HL-60 (cell line): Measurements from ENCODE around the gene FLNB.

ENCODE experiments used
- CTCF ChIP-seq: IDR thresholded peaks from one replicate; pipeline ENCODE4 v1.5.1; 2011; ENCODE audit warnings: low read length, control low read depth, inconsistent platforms; ENCODE audit not compliant: insufficient read depth
- GABPA ChIP-seq: IDR thresholded peaks from 2 replicates; pipeline ENCODE4 v1.6.1; 2012; ENCODE audit warnings: low read depth
- POLR2AphosphoS5 ChIP-seq: IDR thresholded peaks from 2 replicates; pipeline ENCODE4 v1.6.1; 2012; ENCODE audit warnings: low read depth
- SPI1 ChIP-seq: IDR thresholded peaks from 2 replicates; pipeline ENCODE4 v1.6.1; 2012; ENCODE audit warnings: low read depth, mild to moderate bottlenecking, borderline replicate concordance
- TF ChIP-seq, protein P1 (sequence below): IDR thresholded peaks from 2 replicates; pipeline ENCODE4 v1.6.1; 2012; ENCODE audit warnings: low read depth; ENCODE audit not compliant: insufficient replicate concordance

DNA sequence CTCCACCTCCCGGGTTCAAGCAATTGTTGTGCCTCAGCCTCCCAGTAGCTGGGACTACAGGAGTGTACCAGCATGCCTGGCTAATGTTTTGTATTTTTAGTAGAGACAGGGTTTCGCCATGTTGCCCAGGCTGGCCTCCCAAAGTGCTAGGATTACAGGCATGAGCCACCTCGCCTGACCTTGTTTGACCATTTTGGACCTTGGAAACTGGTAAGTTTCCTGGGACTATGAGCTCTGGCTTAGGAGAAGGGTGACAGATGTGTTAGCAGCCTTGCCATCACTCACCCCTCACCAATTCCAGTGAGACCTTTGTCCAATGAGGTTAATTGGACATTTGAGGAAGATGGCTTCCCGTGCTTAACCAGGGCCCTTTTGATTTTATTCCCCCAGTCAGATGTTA is 182.7 kb downstream of the FLNB start:
- TF ChIP-seq CTCF: no peak
- no peak for TF ChIP-seq POLR2AphosphoS5
- TF ChIP-seq GABPA: no peak
- TF ChIP-seq, protein P1, sequence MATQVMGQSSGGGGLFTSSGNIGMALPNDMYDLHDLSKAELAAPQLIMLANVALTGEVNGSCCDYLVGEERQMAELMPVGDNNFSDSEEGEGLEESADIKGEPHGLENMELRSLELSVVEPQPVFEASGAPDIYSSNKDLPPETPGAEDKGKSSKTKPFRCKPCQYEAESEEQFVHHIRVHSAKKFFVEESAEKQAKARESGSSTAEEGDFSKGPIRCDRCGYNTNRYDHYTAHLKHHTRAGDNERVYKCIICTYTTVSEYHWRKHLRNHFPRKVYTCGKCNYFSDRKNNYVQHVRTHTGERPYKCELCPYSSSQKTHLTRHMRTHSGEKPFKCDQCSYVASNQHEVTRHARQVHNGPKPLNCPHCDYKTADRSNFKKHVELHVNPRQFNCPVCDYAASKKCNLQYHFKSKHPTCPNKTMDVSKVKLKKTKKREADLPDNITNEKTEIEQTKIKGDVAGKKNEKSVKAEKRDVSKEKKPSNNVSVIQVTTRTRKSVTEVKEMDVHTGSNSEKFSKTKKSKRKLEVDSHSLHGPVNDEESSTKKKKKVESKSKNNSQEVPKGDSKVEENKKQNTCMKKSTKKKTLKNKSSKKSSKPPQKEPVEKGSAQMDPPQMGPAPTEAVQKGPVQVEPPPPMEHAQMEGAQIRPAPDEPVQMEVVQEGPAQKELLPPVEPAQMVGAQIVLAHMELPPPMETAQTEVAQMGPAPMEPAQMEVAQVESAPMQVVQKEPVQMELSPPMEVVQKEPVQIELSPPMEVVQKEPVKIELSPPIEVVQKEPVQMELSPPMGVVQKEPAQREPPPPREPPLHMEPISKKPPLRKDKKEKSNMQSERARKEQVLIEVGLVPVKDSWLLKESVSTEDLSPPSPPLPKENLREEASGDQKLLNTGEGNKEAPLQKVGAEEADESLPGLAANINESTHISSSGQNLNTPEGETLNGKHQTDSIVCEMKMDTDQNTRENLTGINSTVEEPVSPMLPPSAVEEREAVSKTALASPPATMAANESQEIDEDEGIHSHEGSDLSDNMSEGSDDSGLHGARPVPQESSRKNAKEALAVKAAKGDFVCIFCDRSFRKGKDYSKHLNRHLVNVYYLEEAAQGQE: no peak
- no peak for TF ChIP-seq SPI1
